Pancreas (tissue), 10 donors: Measurements from ENCODE around the gene GLOD4. TPM values are rescaled to one million over a fixed set of nuclear protein-coding genes. Genes with fewer than 3 reads are reported as not detected.

ENCODE experiments used
- ATAC-seq, 4 donors: fragments of 200-7000 bp; cut with Tn5 transposase; one replicate each; pipeline versions ENCODE4 v1.8.0 to v1.9.1; 2020; ENCODE audit warnings: mild to moderate bottlenecking in 4 of 4, moderate library complexity in 4 of 4
- DNase-seq, 6 donors: peaks; one replicate each; pipeline ENCODE4 v3.0.0-alpha.2; 2020
- FAIRE-seq: peaks from 2 replicates; lab custom pipeline; 2012; peaks lifted over from hg19 to GRCh38; lab: Jason Lieb, UNC
- H3K27ac ChIP-seq, 4 donors: fragments of 200-600 bp; sonication (generic); 1 replicate in 3 of 4; 2 replicates in 1 of 4; pipeline versions ENCODE4 v1.5.0 to v1.8.0; 2020
- H3K27me3 ChIP-seq, 4 donors: fragments of 200-600 bp; one replicate each; pipeline ENCODE4 v1.8.0; 2021
- H3K36me3 ChIP-seq, 3 donors: fragments of 200-600 bp; sonication (generic) in 1 of 3; one replicate each; pipeline versions ENCODE4 v1.5.0 to v1.8.0; 2020 to 2021
- H3K4me1 ChIP-seq, 3 donors: fragments of 200-600 bp; one replicate each; pipeline ENCODE4 v1.8.0; 2021
- H3K4me3 ChIP-seq, 4 donors: fragments of 200-600 bp; sonication (generic) in 2 of 4; one replicate each; pipeline versions ENCODE4 v1.5.0 to v1.8.0; 2020 to 2021
- H3K9me3 ChIP-seq, 4 donors: fragments of 200-600 bp; one replicate each; pipeline ENCODE4 v1.8.0; 2021
- CTCF ChIP-seq, 4 donors: fragments of 200-600 bp; sonication (generic) in 3 of 4; IDR thresholded peaks; one replicate each; pipeline versions ENCODE4 v1.5.0 to v1.8.0; 2021; ENCODE audit warnings: antibody characterized with exemption in 4 of 4
- WGBS, 2 donors: extraction: QIAGEN DNeasy Blood & Tissue Kit; methylation state at CpG; one replicate each; pipeline ENCODE4 v1.1.7; 2013; 5-methylcytosine and 5-hydroxymethylcytosine counted together
- intact Hi-C, 3 donors: fragments of 100-400 bp; cut with DNase I; formaldehyde crosslinking; loops; one replicate each; pipeline versions ENCODE4 v1.11.1 to v1.14.2; 2022
- polyA plus RNA-seq, 2 donors: library from polyadenylated mRNA; stranded (reverse); fragments of 200-250 nt; gene quantifications; one replicate each; pipeline ENCODE4 v1.2.3, GENCODE V29; 2013
- total RNA-seq, 6 donors: library from RNA; stranded (reverse); fragmentation: NEBNext Ultra II Directional in 4 of 6; extraction: Animal tissue kit (Norgen Biotek cat#: 25700) in 4 of 6; gene quantifications; one replicate each; pipeline versions ENCODE4 v1.2.1 to v1.2.4, GENCODE V29; 2021 to 2023
- donor health status: healthy with polysubstance abuse.
- donor health status: DM: no; HTN: no; CAD: no; lungs with moderate emphysema.
- donor health status: DM: no; HTN: no; CAD: no.
- donor health status: control.
- donor health status: control.
- donor health status: Bipolar disorder and iron deficiency.
- donor health status: DM: yes; HTN: yes; CAD: no.
- donor health status: DM: no; HTN: no; CAD: no.
- donor health status: DM: no; HTN: no; CAD: no.
- donor health status: DM: yes; HTN: yes; CAD: no.

GLOD4 gene
- total and polyA plus RNA-seq, 8 donors: 18.7 to 36.8 (median 28.0) TPM

GRCh38 chr17:802901-803881, 21.1 kb upstream of the GLOD4 start:
- Histone ChIP-seq H3K4me3 (peak overlapping the region in 3 of 4 donors; percentile 19 to 48 (median 23)), H3K9me3 (no peaks in the 10 kb centered on the region), H3K27me3 (no peaks in the 10 kb centered on the region), H3K27ac (peak overlapping the region; percentile 61 to 89 (median 70)), H3K36me3 (no peaks in the 10 kb centered on the region), H3K4me1 (peaks cover 0 to 3% (median 0%) of the 10 kb centered on the region in 3 donors)
- no peak for FAIRE-seq
- peak in 5 of 6 donors; percentile 42 to 79 (median 77) for DNase-seq
- intact Hi-C loops: loop anchor here in 1 of 3 donors (10.0 kb wide), 1 partner anchor 62 kb away; no protein-coding TSS in a partner anchor
- peak; percentile 48 to 65 (median 53) for ATAC-seq
- WGBS, 2 donors: 35 to 42% methylated on average over 37 of the region's 37 CpGs
- TF ChIP-seq CTCF (IDR thresholded peaks at IDR 0.05): no peak

GRCh38 chr17:802481-802880, 20.4 kb upstream of the GLOD4 start:
- Histone ChIP-seq H3K4me1 (peaks cover 0 to 3% (median 0%) of the 10 kb centered on the region in 3 donors), H3K4me3 (peak overlapping the region in 2 of 4 donors; percentile 19 to 48), H3K36me3 (no peaks in the 10 kb centered on the region), H3K27me3 (no peaks in the 10 kb centered on the region), H3K27ac (peak overlapping the region; percentile 61 to 89 (median 70)), H3K9me3 (no peaks in the 10 kb centered on the region)
- intact Hi-C loops: loop anchor here in 1 of 3 donors (10.0 kb wide), 1 partner anchor 62 kb away; no protein-coding TSS in a partner anchor
- ATAC-seq (peak; percentile 74 to 82 (median 80)), DNase-seq (peak; percentile 80 to 93 (median 88)), FAIRE-seq (no peak)
- 36 to 39% methylated on average over 14 of the region's 14 CpGs for WGBS, 2 donors
- no peak for TF ChIP-seq CTCF (IDR thresholded peaks at IDR 0.05)

GRCh38 chr17:801660-802059, 19.6 kb upstream of the GLOD4 start:
- Histone ChIP-seq H3K27ac (peak overlapping the region; percentile 61 to 89 (median 70)), H3K4me3 (no peak overlapping the region), H3K36me3 (no peaks in the 10 kb centered on the region), H3K27me3 (no peaks in the 10 kb centered on the region), H3K4me1 (peaks cover 0 to 3% (median 0%) of the 10 kb centered on the region in 3 donors), H3K9me3 (no peaks in the 10 kb centered on the region)
- intact Hi-C loops: loop anchor here in 1 of 3 donors (10.0 kb wide), 1 partner anchor 63 kb away; no protein-coding TSS in a partner anchor
- DNase-seq (peak in 2 of 6 donors; percentile 52 to 57), FAIRE-seq (no peak), ATAC-seq (peak; percentile 41 to 63 (median 56))
- no peak for TF ChIP-seq CTCF (IDR thresholded peaks at IDR 0.05)
- WGBS, 2 donors: 40 to 48% methylated on average over 6 of the region's 6 CpGs

GRCh38 chr17:800446-801242, 18.6 kb upstream of the GLOD4 start:
- no peak for TF ChIP-seq CTCF (IDR thresholded peaks at IDR 0.05)
- intact Hi-C loops: loop anchor here in 1 of 3 donors (10.0 kb wide), 1 partner anchor 64 kb away; no protein-coding TSS in a partner anchor
- no peak overlapping the region for H3K4me3 ChIP-seq
- H3K4me1 ChIP-seq: peaks cover 0 to 3% (median under 1%) of the 10 kb centered on the region in 3 donors
- H3K27me3 ChIP-seq: no peaks in the 10 kb centered on the region
- ATAC-seq (no peak), DNase-seq (peak in 1 of 6 donors; percentile 62), FAIRE-seq (no peak)
- 90% methylated on average over 39 of the region's 39 CpGs for WGBS, 2 donors
- no peaks in the 10 kb centered on the region for H3K36me3 ChIP-seq
- no peak overlapping the region for H3K27ac ChIP-seq
- H3K9me3 ChIP-seq: no peaks in the 10 kb centered on the region
